Testis (tissue), 3 donors: ENCODE data around the gene URM1. TPM values are rescaled to one million over a fixed set of nuclear protein-coding genes. Genes with fewer than 3 reads are reported as not detected.

Source experiments
- DNase-seq: peaks from one replicate; pipeline ENCODE4 v3.0.0-alpha.2; 2019
- H3K27ac ChIP-seq, 2 donors: fragments of 200-600 bp; sonication (generic); one replicate each; pipeline ENCODE4 v1.5.1; 2019
- H3K27me3 ChIP-seq: fragments of 200-600 bp; sonication (generic); one replicate; pipeline ENCODE4 v1.5.1; 2019
- H3K36me3 ChIP-seq: fragments of 200-600 bp; sonication (generic); one replicate; pipeline ENCODE4 v1.5.1; 2017; ENCODE audit warnings: low read depth; ENCODE audit errors: missing control alignments
- H3K4me1 ChIP-seq: fragments of 200-600 bp; sonication (generic); one replicate; pipeline ENCODE4 v1.5.1; 2019
- H3K4me3 ChIP-seq, 2 donors: fragments of 200-600 bp; sonication (generic); one replicate each; pipeline ENCODE4 v1.5.1; 2017 to 2019
- H3K9me3 ChIP-seq: fragments of 200-600 bp; sonication (generic); one replicate; pipeline ENCODE4 v1.5.1; 2017
- POLR2A ChIP-seq: fragments of 450-650 bp; IDR thresholded peaks from one replicate; pipeline ENCODE4 v1.6.1; 2017; ENCODE audit warnings: antibody characterized with exemption, mild to moderate bottlenecking, moderate library complexity
- WGBS, 2 donors: methylation state at CpG; one replicate each; pipeline ENCODE4 v1.1.5; 2018; 5-methylcytosine and 5-hydroxymethylcytosine counted together
- intact Hi-C: fragments of 100-400 bp; cut with DNase I; formaldehyde crosslinking; loops from one replicate; pipeline ENCODE4 v1.15.1; 2023; ENCODE audit warnings: low total_unique reads
- polyA plus RNA-seq: library from polyadenylated mRNA; stranded (reverse); fragments of 350-450 nt; fragmentation: Illumina TruSeq; extraction: RNeasy Lipid Tissue Mini Kit (QIAGEN cat#74804); gene quantifications from one replicate; pipeline ENCODE4 v1.2.3, GENCODE V29; 2014; ENCODE audit warnings: low read depth, low replicate concordance; ENCODE audit not compliant: insufficient read depth
- total RNA-seq, 2 donors: library from RNA; depleted of rRNA; stranded (reverse); fragments of >200 nt; gene quantifications; one replicate each; pipeline ENCODE4 v1.2.3, GENCODE V29; 2016
- TF ChIP-seq, protein P1 (sequence below), 3 experiments: fragments of 450-650 bp in 2 of 3; fragments of 200-600 bp in 1 of 3; sonication (generic) in 1 of 3; IDR thresholded peaks; one replicate each; pipeline ENCODE4 v1.5.1; 2016 to 2019; ENCODE audit warnings: antibody characterized with exemption in 3 of 3, mild to moderate bottlenecking in 2 of 3, moderate library complexity in 1 of 3

The URM1 gene
- total and polyA plus RNA-seq, 3 donors from 2014 or later = 31.5 to 51.1 (median 36.8) TPM

DNA sequence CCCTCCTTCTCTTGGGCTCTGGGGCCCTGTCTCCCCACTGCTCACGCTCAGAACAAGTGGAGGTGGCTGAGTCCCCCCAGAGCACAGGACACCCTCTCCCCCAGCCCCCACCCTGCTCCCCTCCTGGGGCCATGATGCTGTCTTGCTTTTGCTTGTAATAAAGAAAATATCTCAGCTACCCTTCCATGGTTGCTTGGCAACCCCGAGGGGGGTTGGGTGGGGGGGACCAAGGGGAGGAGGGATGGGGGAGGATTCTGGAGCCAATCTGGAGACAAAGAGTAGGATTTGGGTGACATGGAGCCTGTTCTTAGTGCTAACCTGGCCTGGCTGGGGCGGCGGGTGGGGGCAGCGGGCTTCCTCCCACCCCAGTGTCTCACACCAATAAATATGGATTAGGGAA lies 33.4 kb downstream of the URM1 start:
- no peaks in the 10 kb centered on the region for H3K27me3 ChIP-seq

DNA sequence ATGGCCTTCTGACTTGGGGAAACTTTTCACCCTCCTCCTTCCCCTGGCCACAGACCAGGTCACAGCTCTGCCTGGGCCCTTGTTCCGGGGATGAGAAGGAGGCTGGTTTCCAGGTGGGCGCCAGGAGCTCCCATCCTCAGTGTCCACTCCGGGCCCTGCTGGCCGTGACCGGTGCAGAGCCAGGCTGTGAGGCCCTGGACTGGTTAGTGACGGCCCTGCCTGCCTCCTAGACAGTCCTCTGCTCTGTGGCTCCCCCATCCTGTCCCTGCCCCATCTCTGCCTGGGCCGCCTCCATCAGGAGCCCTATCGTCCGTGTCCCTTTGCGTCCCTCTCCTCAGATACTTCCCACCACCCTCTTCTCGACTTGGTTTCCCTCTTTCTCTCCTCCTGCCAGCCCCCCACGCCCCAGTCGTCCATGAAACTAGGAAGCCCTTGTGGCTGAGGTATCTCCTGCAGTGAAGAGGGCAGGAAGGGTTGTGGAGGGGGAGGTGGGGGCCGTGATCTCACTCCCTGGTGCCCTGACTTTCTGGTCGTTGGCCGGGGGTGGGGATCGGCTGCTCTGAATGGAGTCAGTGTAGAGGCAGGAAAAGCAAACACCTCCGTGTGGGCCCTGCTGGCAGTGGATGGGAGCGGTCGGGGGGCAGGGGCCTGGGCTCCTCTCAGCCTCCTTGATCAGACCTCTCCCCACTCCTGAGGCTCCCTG lies 34.1 kb downstream of the URM1 start:
- TF ChIP-seq, protein P1, sequence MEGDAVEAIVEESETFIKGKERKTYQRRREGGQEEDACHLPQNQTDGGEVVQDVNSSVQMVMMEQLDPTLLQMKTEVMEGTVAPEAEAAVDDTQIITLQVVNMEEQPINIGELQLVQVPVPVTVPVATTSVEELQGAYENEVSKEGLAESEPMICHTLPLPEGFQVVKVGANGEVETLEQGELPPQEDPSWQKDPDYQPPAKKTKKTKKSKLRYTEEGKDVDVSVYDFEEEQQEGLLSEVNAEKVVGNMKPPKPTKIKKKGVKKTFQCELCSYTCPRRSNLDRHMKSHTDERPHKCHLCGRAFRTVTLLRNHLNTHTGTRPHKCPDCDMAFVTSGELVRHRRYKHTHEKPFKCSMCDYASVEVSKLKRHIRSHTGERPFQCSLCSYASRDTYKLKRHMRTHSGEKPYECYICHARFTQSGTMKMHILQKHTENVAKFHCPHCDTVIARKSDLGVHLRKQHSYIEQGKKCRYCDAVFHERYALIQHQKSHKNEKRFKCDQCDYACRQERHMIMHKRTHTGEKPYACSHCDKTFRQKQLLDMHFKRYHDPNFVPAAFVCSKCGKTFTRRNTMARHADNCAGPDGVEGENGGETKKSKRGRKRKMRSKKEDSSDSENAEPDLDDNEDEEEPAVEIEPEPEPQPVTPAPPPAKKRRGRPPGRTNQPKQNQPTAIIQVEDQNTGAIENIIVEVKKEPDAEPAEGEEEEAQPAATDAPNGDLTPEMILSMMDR (IDR thresholded peaks at IDR 0.05) = no peak
- 65 to 74% methylated on average over 9 to 20 of the region's 20 CpGs for WGBS, 2 donors
- H3K27me3 ChIP-seq = no peaks in the 10 kb centered on the region
- no peaks in the 10 kb centered on the region for H3K36me3 ChIP-seq
- intact Hi-C loops = no loop called here
- DNase-seq = no peak
- no peaks in the 10 kb centered on the region for H3K9me3 ChIP-seq
- H3K27ac ChIP-seq = no peak overlapping the region
- no peaks in the 10 kb centered on the region for H3K4me1 ChIP-seq
- no peak overlapping the region for H3K4me3 ChIP-seq

More for the DNA sequence above, 33.4 kb downstream of the URM1 start:
- intact Hi-C loops = no loop called here
- TF ChIP-seq, protein P1 (IDR thresholded peaks at IDR 0.05) = no peak
- TF ChIP-seq POLR2A = no peak
- Histone ChIP-seq H3K27ac (no peak overlapping the region), H3K4me1 (no peaks in the 10 kb centered on the region), H3K4me3 (no peak overlapping the region), H3K36me3 (no peaks in the 10 kb centered on the region), H3K9me3 (no peaks in the 10 kb centered on the region)
- WGBS, 2 donors = 91 to 100% methylated on average over 4 to 5 of the region's 5 CpGs
- DNase-seq = no peak

DNA sequence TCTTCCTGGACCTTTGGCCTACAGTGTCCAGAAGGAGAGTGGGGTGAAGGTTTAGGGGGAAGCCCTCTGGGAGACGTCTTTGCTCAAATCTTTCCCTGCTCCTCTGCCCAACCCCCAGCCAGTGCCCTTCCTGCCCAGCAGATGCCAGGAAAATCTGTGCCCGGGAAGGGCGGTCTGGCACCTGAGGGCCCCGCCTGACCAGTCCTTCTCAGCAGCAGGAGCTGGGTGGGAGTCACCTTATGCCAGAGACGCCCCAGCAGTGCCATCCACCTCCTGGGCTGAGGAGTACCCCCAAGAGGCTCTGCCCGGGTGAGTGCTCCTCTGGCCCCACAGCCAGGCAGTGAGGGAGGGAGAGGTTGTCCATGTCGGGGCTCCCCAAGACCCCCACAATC lies 34.6 kb downstream of the URM1 start:
- intact Hi-C loops = no loop called here
- H3K27me3 ChIP-seq = no peaks in the 10 kb centered on the region
- H3K27ac ChIP-seq = no peak overlapping the region
- H3K36me3 ChIP-seq = no peaks in the 10 kb centered on the region
- no peaks in the 10 kb centered on the region for H3K4me1 ChIP-seq
- H3K9me3 ChIP-seq = no peaks in the 10 kb centered on the region
- no peak overlapping the region for H3K4me3 ChIP-seq
- DNase-seq = no peak
- TF ChIP-seq, protein P1 (IDR thresholded peaks at IDR 0.05) = no peak
- no peak for TF ChIP-seq POLR2A
- WGBS, 2 donors = 68% methylated on average over 7 of the region's 7 CpGs; no CpG with 5 or more reads in 1 of the 2 donors

DNA sequence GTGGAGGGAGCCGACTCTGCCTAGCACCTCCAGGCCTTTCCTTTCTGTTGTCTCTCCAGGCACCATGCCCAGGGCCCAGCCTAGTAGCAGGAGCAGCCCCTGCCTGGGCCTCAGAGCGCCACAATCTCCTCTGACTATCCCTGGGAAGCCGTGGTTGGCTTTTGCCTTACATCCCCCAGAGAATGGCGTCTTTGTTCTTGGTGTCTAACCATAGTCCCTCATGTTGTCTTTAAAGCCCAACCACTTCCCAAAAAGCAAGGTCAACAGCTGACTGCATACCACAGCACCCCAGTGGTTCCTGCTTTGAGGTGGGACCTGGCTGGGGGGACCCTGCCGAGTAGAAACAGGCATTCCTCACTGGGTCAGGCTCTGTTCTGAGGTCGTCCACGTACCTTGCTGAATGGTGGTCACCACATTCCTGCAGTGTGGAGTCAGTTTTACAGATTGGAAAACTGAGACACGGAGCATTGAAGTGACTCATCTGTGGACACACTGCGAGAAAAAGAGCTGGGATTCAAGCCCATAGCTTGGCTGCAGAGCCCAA lies 35.7 kb downstream of the URM1 start:
- no peak overlapping the region for H3K27ac ChIP-seq

More for the DNA sequence above, 35.7 kb downstream of the URM1 start:
- no peaks in the 10 kb centered on the region for H3K9me3 ChIP-seq
- WGBS, 2 donors = 81% methylated on average over 9 of the region's 9 CpGs
- H3K36me3 ChIP-seq = no peaks in the 10 kb centered on the region
- intact Hi-C loops = no loop called here
- no peak for DNase-seq
- no peak overlapping the region for H3K4me3 ChIP-seq
- TF ChIP-seq, protein P1 (IDR thresholded peaks at IDR 0.05) = no peak
- TF ChIP-seq POLR2A = no peak
- H3K4me1 ChIP-seq = no peaks in the 10 kb centered on the region
- no peaks in the 10 kb centered on the region for H3K27me3 ChIP-seq
